ENCODE measurements around the gene ABL2.

Gene ABL2

DNA sequence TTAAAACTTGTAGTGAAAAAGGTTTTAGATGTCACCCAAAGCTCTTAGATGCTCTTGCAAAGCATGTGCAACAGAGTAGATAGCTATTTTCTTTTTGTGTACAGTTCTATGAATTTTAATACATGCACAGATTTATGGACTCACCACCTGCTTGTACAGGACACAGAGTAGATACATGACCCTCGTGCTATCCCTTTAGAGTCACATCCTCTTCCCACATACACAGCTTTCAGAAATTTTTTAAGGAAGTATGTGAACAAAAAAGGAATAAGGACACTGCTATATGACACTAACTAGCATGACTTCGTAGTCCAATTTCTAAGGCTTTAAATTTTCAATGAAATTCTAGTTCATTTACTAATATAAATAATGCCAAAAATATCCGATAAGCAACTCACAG is 60.9 kb downstream of the ABL2 start:
- Mint-ChIP-seq H3K4me3 (no peak overlapping the region), H3K9me3 (no peaks in the 10 kb centered on the region), H3K36me3 (ENCODE audit: low read depth) (no peaks in the 10 kb centered on the region), H3K27me3 (no peaks in the 10 kb centered on the region), H3K4me1 (ENCODE audit: low read depth) (peaks cover 9% of the 10 kb centered on the region), H3K27ac (no peak overlapping the region)

DNA sequence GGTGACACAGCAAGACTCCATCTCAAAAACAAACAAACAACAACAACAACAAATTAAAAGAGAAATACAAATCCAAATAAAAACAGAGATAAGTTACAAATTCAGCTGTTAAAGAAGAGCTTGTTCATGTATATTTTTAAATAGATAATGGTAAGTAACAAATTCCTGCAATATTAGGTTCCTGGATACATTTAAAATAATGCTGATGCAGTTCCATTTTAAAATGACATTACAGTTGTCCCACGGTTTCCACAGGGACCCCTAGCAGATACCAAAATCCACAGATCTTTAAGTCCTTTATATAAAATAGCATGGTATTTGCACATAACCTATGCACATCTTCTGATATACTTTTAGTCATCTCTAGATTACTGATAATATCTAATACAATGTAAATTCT is 61.5 kb downstream of the ABL2 start:
- H3K9me3 Mint-ChIP-seq, result no peaks in the 10 kb centered on the region
- H3K36me3 Mint-ChIP-seq (ENCODE audit: low read depth), result no peaks in the 10 kb centered on the region
- no peaks in the 10 kb centered on the region for H3K27me3 Mint-ChIP-seq
- H3K27ac Mint-ChIP-seq, result no peak overlapping the region
- H3K4me3 Mint-ChIP-seq, result no peak overlapping the region
- H3K4me1 Mint-ChIP-seq (ENCODE audit: low read depth), result peaks cover 9% of the 10 kb centered on the region

DNA sequence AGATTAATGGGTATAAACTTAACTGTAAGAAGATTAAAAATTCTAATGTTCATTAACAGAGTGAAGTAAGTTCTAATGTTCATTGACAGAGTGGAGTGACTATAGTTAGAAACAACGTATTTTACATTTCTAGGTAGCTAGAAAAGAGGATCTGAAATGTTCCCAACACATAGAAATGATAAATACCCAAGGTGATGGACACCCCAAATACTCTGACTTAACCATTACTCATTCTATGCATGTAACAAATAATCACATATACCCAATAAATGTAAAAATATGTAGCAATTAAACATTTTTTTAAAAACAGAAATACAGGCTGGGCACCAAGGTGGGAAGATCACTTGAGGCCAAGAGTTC is 62.1 kb downstream of the ABL2 start:
- Mint-ChIP-seq H3K36me3 (ENCODE audit: low read depth) (no peaks in the 10 kb centered on the region), H3K9me3 (no peaks in the 10 kb centered on the region), H3K27ac (no peak overlapping the region), H3K27me3 (no peaks in the 10 kb centered on the region), H3K4me1 (ENCODE audit: low read depth) (peaks cover 9% of the 10 kb centered on the region), H3K4me3 (no peak overlapping the region)

DNA sequence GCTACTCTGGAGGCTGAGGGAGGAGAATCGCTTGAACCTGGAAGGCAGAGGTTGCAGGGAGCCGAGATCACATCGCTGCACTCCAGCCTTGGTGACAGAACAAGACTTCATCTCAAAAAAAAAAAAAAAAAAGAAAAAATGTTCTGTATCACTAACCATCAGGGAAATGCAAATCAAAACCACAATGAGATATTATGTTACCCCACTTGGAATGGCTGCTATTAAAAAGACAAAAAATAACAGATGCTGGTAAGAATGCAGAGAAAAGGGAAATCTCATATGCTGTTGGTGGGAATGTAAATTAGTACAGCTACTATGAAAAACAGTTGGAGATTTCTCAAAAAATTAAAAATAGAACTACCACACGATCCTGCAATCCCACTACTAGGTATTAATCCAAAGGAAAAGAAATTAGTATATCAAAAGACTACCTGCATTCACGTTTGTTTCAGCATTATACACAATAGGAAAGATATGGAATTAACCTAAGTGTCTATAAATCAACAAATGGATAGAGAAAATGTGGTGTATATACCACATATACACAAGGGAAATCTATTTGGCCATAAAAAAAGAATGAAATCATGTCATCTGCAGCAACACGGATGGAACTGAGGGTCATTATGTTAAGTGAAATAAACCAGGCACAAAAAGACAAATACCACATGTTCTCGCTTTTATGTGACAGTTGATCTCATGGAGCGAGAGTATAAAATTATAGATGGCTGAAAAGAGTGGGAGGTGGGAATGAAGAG is 62.6 kb downstream of the ABL2 start:
- Mint-ChIP-seq H3K36me3 (ENCODE audit: low read depth) (no peaks in the 10 kb centered on the region), H3K27me3 (no peaks in the 10 kb centered on the region), H3K4me1 (ENCODE audit: low read depth) (peaks cover 9% of the 10 kb centered on the region), H3K4me3 (no peak overlapping the region), H3K27ac (no peak overlapping the region), H3K9me3 (no peaks in the 10 kb centered on the region)

DNA sequence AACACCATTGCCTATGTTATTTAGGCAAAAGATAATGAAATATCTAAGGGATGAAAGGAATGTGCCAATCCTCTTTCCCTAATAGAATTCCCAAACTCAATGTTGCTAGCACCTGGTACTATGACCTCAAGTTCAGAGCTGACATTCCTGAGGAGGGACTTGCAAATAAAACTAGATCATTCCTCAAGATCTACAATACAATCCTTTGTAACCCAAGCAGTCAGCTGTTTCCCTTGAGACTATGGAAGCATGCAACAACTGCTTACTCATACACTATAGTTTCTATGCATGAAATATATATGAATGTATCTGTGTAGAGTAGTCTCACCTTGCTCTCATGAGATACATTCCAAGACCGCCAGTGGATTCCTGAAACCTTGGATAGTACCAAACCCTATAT is 65.0 kb downstream of the ABL2 start:
- Mint-ChIP-seq H3K36me3 (ENCODE audit: low read depth) (no peaks in the 10 kb centered on the region), H3K27me3 (no peaks in the 10 kb centered on the region), H3K27ac (no peak overlapping the region), H3K9me3 (no peaks in the 10 kb centered on the region), H3K4me1 (ENCODE audit: low read depth) (peaks cover 9% of the 10 kb centered on the region), H3K4me3 (no peak overlapping the region)

DNA sequence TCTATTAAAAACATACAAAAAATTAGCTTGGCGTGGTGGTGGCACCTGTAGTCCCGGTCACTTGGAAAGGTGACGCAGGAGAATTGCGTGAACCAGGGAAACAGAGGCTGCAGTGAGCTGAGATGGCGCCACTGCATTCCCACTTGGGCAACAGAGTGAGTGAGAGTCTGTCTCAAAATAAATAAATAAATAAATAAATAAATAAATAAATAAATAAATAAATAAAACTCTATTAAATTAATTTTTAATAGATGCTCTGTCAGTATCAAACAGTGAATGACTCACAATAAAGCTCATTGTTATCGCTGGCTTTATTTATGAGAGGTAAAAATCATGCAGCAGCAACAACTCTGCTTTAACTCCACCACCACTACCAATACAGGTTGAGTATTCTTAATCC is 72.8 kb downstream of the ABL2 start:
- no peak overlapping the region for H3K27ac Mint-ChIP-seq
- peaks cover 19% of the 10 kb centered on the region for H3K4me1 Mint-ChIP-seq (ENCODE audit: low read depth)
- no peaks in the 10 kb centered on the region for H3K36me3 Mint-ChIP-seq (ENCODE audit: low read depth)
- no peak overlapping the region for H3K4me3 Mint-ChIP-seq
- no peaks in the 10 kb centered on the region for H3K9me3 Mint-ChIP-seq
- H3K27me3 Mint-ChIP-seq, result no peaks in the 10 kb centered on the region

DNA sequence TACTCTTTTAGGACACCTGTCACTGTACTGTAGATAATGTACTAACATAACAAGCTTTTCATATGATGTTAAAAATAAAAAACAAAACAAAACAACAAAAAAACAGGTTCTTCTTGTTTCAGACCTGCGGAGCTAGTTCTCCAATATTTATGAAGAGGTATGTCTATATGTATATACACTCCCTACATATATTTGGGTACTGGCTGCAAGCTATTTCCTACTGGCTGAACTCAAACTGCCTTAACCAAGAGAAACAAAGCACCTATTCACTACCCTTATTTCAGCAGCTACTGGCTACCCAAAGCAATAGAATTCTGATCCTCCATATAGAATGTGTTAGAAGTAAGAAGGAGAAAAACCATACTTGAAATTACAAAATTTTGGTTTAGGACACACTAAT is 73.5 kb downstream of the ABL2 start:
- Mint-ChIP-seq H3K27ac (no peak overlapping the region), H3K4me3 (no peak overlapping the region), H3K27me3 (no peaks in the 10 kb centered on the region), H3K36me3 (ENCODE audit: low read depth) (no peaks in the 10 kb centered on the region), H3K4me1 (ENCODE audit: low read depth) (peaks cover 19% of the 10 kb centered on the region), H3K9me3 (no peaks in the 10 kb centered on the region)

DNA sequence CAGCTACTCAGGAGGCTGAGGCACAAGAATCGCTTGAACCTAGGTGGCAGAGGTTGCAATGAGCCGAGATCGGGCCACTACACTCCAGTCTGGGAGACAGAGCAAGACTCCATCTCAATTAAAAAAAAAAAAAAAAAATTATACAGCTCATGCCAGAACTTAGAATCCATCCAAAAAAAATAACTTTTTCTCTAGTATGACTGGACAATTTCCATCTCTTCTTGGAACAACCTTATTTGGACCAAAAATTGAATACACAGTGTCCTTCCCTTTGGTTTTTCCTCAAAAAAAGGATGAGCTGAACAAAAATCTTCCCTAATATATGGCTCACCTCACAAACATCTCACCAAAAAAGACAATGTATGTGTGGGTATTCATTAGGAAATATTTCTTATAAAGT is 73.9 kb downstream of the ABL2 start:
- no peaks in the 10 kb centered on the region for H3K36me3 Mint-ChIP-seq (ENCODE audit: low read depth)
- no peaks in the 10 kb centered on the region for H3K27me3 Mint-ChIP-seq
- H3K27ac Mint-ChIP-seq, result no peak overlapping the region
- H3K4me1 Mint-ChIP-seq (ENCODE audit: low read depth), result peaks cover 19% of the 10 kb centered on the region
- no peaks in the 10 kb centered on the region for H3K9me3 Mint-ChIP-seq
- H3K4me3 Mint-ChIP-seq, result no peak overlapping the region

DNA sequence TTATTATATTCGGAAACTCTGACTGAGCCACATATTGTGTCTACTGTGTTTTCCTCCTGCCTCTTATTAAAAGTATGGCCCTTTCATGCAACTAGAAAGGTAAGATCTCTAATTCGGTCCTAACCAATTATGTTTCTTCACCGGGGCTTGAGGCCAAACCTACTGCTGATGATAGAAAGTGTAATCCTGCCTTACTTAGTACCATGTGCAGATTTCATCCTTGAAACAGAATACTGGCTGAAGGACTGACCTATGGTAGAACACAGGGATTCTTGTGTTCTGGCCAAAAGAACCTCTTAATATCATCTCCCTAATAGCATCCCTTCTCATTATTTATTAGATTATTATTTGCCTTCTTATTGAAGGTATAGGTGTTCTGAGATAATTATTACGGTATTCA is 75.0 kb downstream of the ABL2 start:
- Mint-ChIP-seq H3K27me3 (no peaks in the 10 kb centered on the region), H3K27ac (no peak overlapping the region)

DNA sequence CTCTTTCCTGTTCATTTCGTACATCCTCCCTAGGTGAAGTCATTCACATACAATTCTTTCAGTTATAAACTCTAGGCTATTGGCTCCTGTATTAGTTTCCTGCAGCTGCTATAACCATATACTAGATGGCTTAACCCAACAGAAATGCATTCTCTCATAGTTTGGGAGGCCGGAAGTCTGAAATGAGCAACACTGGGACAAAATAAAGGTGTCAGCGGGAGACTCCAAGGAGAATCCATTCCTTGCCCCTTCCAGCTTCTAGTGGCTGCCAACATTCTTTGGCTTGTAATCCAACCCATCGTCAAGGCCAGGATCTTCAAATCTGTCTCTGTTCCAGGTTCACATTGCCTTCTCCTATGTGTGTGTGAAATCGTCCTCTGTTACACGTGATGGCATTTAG is 76.3 kb downstream of the ABL2 start:
- Mint-ChIP-seq H3K9me3 (peaks cover 8% of the 10 kb centered on the region), H3K27ac (no peak overlapping the region), H3K36me3 (ENCODE audit: low read depth) (peaks cover 13% of the 10 kb centered on the region), H3K4me3 (no peak overlapping the region), H3K4me1 (ENCODE audit: low read depth) (peaks cover 15% of the 10 kb centered on the region), H3K27me3 (no peaks in the 10 kb centered on the region)

More for the DNA sequence above, 75.0 kb downstream of the ABL2 start:
- H3K4me3 Mint-ChIP-seq, result no peak overlapping the region
- peaks cover 5% of the 10 kb centered on the region for H3K36me3 Mint-ChIP-seq (ENCODE audit: low read depth)
- peaks cover 4% of the 10 kb centered on the region for H3K9me3 Mint-ChIP-seq
- H3K4me1 Mint-ChIP-seq (ENCODE audit: low read depth), result peaks cover 19% of the 10 kb centered on the region

DNA sequence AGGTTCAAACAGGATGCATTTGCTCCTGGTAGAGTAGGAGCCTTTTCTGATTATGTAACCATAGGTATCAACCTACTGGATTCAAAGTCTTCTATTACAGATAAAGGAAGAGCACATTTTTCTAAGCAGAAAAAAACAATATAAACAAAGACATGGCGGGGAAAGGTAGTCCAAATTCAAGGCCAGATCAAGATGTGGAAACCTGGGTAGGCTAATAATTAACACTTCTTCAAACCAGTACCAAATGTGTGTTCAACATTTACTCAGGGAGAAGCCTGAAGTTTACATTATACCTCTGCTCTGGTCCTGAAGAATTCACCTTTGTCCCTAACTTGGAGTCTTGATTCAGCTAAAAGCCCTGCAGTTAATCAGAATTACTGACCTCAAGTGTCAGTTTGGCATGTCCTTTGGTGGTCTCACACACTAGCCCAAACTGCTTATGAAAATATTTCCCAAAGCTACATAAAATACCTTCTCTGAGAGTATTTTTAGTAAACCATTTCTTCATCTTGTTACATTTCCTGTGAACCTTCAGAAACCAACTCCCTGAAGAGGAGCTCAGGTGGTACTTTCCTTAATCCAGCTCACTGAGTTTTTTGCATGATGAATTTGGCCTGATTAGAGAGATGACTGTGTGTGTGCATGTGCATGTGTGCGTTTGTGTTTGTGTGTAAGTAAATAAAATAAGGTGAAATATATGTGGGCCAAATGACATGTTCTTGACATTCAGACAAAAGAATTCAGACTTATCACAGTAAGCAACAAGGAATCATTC is 77.4 kb downstream of the ABL2 start:
- H3K9me3 Mint-ChIP-seq, result peaks cover 8% of the 10 kb centered on the region
- peaks cover 17% of the 10 kb centered on the region for H3K36me3 Mint-ChIP-seq (ENCODE audit: low read depth)
- no peak overlapping the region for H3K4me3 Mint-ChIP-seq
- H3K4me1 Mint-ChIP-seq (ENCODE audit: low read depth), result peaks cover 15% of the 10 kb centered on the region
- no peak overlapping the region for H3K27ac Mint-ChIP-seq
- H3K27me3 Mint-ChIP-seq, result no peaks in the 10 kb centered on the region

DNA sequence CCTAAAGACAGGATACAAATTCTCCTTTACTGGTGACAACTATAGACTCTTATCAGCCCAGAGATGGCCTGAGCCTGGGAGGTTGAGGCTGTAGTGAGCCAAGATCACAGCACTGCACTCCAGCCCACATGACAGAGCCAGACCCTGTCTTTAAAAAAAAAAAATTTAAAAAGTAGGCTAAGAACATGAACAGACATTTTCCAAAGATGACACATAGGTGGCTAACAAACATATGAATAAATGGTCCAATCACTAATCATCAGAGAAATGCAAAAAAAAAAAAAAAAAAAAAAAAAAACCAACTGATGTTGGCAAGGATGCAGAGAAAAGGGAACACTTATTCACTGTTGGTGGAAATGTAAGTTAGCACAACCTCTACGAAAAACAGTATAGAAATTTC is 82.6 kb downstream of the ABL2 start:
- Mint-ChIP-seq H3K9me3 (peaks cover 8% of the 10 kb centered on the region), H3K27ac (no peak overlapping the region), H3K4me3 (no peak overlapping the region), H3K36me3 (ENCODE audit: low read depth) (peaks cover 21% of the 10 kb centered on the region), H3K4me1 (ENCODE audit: low read depth) (peaks cover 17% of the 10 kb centered on the region), H3K27me3 (no peaks in the 10 kb centered on the region)

DNA sequence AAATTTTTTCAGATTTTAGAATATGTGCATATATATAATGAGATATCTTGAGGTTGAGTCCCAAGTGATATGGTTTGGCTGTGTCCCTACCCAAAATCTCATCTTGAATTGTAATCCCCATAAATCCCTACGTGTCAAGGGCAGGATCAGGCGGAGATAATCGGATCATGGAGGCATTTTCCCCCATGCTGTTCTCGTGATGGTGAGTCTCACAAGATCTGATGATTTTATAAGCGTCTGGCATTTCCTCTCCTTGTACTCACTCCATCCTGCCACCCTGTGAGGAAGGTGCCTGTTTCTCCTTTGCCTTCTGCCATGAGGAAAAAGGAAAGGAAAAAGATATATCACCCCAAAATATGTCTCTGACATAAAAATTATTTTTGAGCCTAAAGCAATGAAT is 83.0 kb downstream of the ABL2 start:
- H3K36me3 Mint-ChIP-seq (ENCODE audit: low read depth), result peaks cover 21% of the 10 kb centered on the region
- no peak overlapping the region for H3K27ac Mint-ChIP-seq
- no peak overlapping the region for H3K4me3 Mint-ChIP-seq
- no peaks in the 10 kb centered on the region for H3K27me3 Mint-ChIP-seq
- peaks cover 21% of the 10 kb centered on the region for H3K4me1 Mint-ChIP-seq (ENCODE audit: low read depth)
- peaks cover 8% of the 10 kb centered on the region for H3K9me3 Mint-ChIP-seq

DNA sequence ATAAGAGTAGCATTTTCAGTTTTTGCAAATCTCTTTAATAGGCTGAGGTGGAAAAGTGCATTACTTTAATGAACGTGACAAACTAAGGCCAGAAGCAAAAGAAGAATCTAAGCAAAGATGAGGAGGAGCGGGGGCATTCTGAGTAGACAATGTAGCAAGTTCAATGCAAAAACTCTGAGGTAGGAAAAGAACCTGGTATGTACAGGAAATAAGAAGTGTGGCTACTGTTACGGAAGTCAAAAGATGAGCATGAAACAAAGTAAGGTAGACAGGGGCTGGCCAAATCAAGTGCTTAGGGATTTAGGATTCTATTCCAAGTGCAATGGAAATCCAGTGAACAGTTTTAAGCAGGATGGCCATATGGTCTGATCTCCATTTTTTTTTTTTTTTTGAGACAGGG is 84.0 kb downstream of the ABL2 start:
- H3K4me1 Mint-ChIP-seq (ENCODE audit: low read depth), result peaks cover 31% of the 10 kb centered on the region
- no peak overlapping the region for H3K4me3 Mint-ChIP-seq
- no peak overlapping the region for H3K27ac Mint-ChIP-seq
- H3K9me3 Mint-ChIP-seq, result peaks cover 8% of the 10 kb centered on the region
- no peaks in the 10 kb centered on the region for H3K27me3 Mint-ChIP-seq
- peaks cover 22% of the 10 kb centered on the region for H3K36me3 Mint-ChIP-seq (ENCODE audit: low read depth)

DNA sequence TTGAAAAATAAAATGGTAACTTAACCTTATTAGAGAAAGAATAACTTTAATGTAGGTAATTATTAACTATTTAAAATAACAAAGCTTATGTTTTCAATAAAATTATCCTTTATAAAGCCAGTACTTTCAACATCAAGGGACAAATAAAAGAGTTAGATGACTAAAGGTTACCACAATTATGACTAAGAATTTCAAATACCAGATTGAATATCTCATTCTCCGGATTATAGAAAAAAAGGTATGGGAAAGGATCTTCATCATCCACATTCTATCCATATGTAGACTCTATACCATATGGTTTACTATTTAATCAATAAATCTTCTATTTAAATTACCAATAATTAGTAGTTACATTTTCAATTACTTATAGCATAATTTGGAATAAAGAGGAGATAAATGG is 84.9 kb downstream of the ABL2 start:
- Mint-ChIP-seq H3K4me3 (no peak overlapping the region), H3K27ac (no peak overlapping the region), H3K27me3 (no peaks in the 10 kb centered on the region), H3K9me3 (peaks cover 4% of the 10 kb centered on the region), H3K36me3 (ENCODE audit: low read depth) (peaks cover 25% of the 10 kb centered on the region), H3K4me1 (ENCODE audit: low read depth) (peaks cover 38% of the 10 kb centered on the region)

DNA sequence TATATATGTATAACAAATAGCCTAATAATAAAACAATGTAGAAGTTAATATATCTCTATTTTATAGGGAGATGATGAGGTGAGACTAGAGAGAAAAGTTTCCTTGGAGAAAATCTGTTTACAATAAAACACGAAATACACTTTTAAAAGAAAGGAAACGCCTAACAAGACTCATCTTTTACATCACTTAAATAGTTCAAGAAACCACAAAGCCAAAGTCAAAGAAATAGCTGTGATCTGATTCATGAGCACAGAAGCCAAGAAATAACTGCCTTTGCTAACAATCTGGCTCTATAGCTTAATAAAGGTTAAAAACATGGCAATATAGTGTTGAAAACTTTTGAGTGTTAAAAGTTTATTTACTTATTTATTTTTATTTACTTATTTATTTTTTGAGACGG is 86.2 kb downstream of the ABL2 start:
- peaks cover 18% of the 10 kb centered on the region for H3K36me3 Mint-ChIP-seq (ENCODE audit: low read depth)

More for the DNA sequence above, 86.2 kb downstream of the ABL2 start:
- H3K9me3 Mint-ChIP-seq, result no peaks in the 10 kb centered on the region
- no peak overlapping the region for H3K27ac Mint-ChIP-seq
- H3K4me3 Mint-ChIP-seq, result no peak overlapping the region
- peaks cover 38% of the 10 kb centered on the region for H3K4me1 Mint-ChIP-seq (ENCODE audit: low read depth)
- H3K27me3 Mint-ChIP-seq, result no peaks in the 10 kb centered on the region

All from stimulated activated naive CD8-positive, alpha-beta T cell treated with anti-CD3 and anti-CD28 coated beads, Interleukin-15, Interleukin-2, amounts not matched to agents 100 ng/mL and 50 ng/mL, for 24 hours (primary cell).